B cell (primary cell): ENCODE results near the gene NFIC. TPM values are rescaled to one million over a fixed set of nuclear protein-coding genes. Genes with fewer than 3 reads are reported as not detected.

Experiments used
- ATAC-seq: fragments of 200-7000 bp; cut with Tn5 transposase; one replicate; pipeline ENCODE4 v1.10.0; 2021; ENCODE audit warnings: low read depth, mild to moderate bottlenecking, moderate number of reproducible peaks, moderate library complexity
- CTCF ChIA-PET: fragments of 350-600 bp; sonication (Branson Sonifier 250); formaldehyde crosslinking; loops from one replicate; lab custom pipeline; 2021; ENCODE audit warnings: antibody characterized with exemption, inconsistent platforms; lab: Charles Lee
- POLR2A ChIA-PET: fragments of 350-600 bp; sonication (Branson Sonifier 250); formaldehyde crosslinking; loops from one replicate; lab custom pipeline; 2021; ENCODE audit warnings: antibody characterized with exemption; lab: Charles Lee
- DNase-seq: peaks from one replicate; pipeline ENCODE4 v3.0.0; 2013
- H2AFZ ChIP-seq: 2 replicates; pipeline ENCODE4 v1.6.1; 2012; ENCODE audit warnings: mild to moderate bottlenecking, low read depth, low read length; ENCODE audit not compliant: insufficient read depth, poor library complexity, severe bottlenecking
- H3K27ac ChIP-seq, 2 donors: 1 replicate in 1 of 2; 2 replicates in 1 of 2; pipeline ENCODE4 v1.5.1; 2012 to 2013; ENCODE audit warnings: low read length in 2 of 2, mild to moderate bottlenecking in 2 of 2, moderate library complexity in 1 of 2
- H3K27me3 ChIP-seq, 4 experiments: fragments of 200-600 bp in 1 of 4; sonication (generic) in 1 of 4; replicated peaks in 1 of 4; 1 replicate in 2 of 4; 2 replicates in 2 of 4; pipeline versions ENCODE4 v1.6.1 to v1.7.0; 2013 to 2016; ENCODE audit warnings: low read length in 3 of 4, mild to moderate bottlenecking in 2 of 4, mixed read lengths in 1 of 4, moderate library complexity in 1 of 4; ENCODE audit not compliant: insufficient read depth in 4 of 4, control insufficient read depth in 3 of 4; ENCODE audit errors: control extremely low read depth in 1 of 4
- H3K36me3 ChIP-seq, 2 experiments: replicated peaks in 1 of 2; 1 replicate in 1 of 2; 2 replicates in 1 of 2; pipeline versions ENCODE4 v1.6.1 to v1.7.1; 2013; ENCODE audit warnings: low read length in 1 of 2; ENCODE audit not compliant: insufficient read depth in 2 of 2, control insufficient read depth in 1 of 2; ENCODE audit errors: control extremely low read depth in 1 of 2, extremely low read depth in 1 of 2
- H3K4me1 ChIP-seq, 2 donors: fragments of 200-600 bp in 1 of 2; sonication (generic) in 1 of 2; 1 replicate in 1 of 2; 2 replicates in 1 of 2; pipeline versions ENCODE4 v1.5.1 to v1.6.1; 2013 to 2017; ENCODE audit warnings: low read length in 2 of 2; ENCODE audit not compliant: control insufficient read depth in 2 of 2, insufficient read depth in 2 of 2
- H3K4me2 ChIP-seq: replicated peaks from 2 replicates; pipeline ENCODE3; 2012; ENCODE audit warnings: mild to moderate bottlenecking, low read depth, low read length; ENCODE audit not compliant: poor library complexity, severe bottlenecking
- H3K4me3 ChIP-seq, 5 experiments: fragments of 200-600 bp in 1 of 5; sonication (generic) in 1 of 5; 1 replicate in 3 of 5; 2 replicates in 2 of 5; pipeline versions ENCODE4 v1.5.1 to v1.7.0; 2011 to 2016; ENCODE audit warnings: low read length in 4 of 5, mild to moderate bottlenecking in 4 of 5, low read depth in 2 of 5, control low read depth in 1 of 5, moderate library complexity in 1 of 5; ENCODE audit not compliant: insufficient read depth in 1 of 5; ENCODE audit errors: control extremely low read depth in 1 of 5, extremely low read depth in 1 of 5
- H3K79me2 ChIP-seq: fragments of 200-600 bp; sonication (generic); one replicate; pipeline ENCODE4 v1.6.0; 2016; ENCODE audit warnings: low read length; ENCODE audit not compliant: control insufficient read depth, insufficient read depth
- H3K9ac ChIP-seq: fragments of 200-600 bp; sonication (generic); 2 replicates; pipeline ENCODE4 v1.6.1; 2017; ENCODE audit warnings: mild to moderate bottlenecking, low read length, moderate library complexity
- H3K9me3 ChIP-seq, 3 donors: one replicate each; pipeline versions ENCODE4 v1.6.1 to v1.7.1; 2013; ENCODE audit warnings: low read length in 2 of 3; ENCODE audit not compliant: control insufficient read depth in 2 of 3, insufficient read depth in 1 of 3; ENCODE audit errors: control extremely low read depth in 1 of 3
- H4K20me1 ChIP-seq: 2 replicates; pipeline ENCODE4 v1.6.0; 2012; ENCODE audit warnings: mild to moderate bottlenecking, low read length; ENCODE audit not compliant: insufficient read depth, control insufficient read depth, poor library complexity, severe bottlenecking
- H3K27ac Mint-ChIP-seq: one replicate; pipeline ENCODE4 v1.8.0; 2021; ENCODE audit warnings: mixed read lengths
- H3K27me3 Mint-ChIP-seq: one replicate; pipeline ENCODE4 v1.8.0; 2021; ENCODE audit warnings: mixed read lengths
- H3K4me1 Mint-ChIP-seq: one replicate; pipeline ENCODE4 v1.8.0; 2021; ENCODE audit warnings: mixed read lengths
- H3K4me3 Mint-ChIP-seq: one replicate; pipeline ENCODE4 v1.8.0; 2021; ENCODE audit warnings: mixed read lengths
- H3K9me3 Mint-ChIP-seq: one replicate; pipeline ENCODE4 v1.8.0; 2022; ENCODE audit warnings: mixed read lengths; ENCODE audit not compliant: insufficient read depth
- EZH2 ChIP-seq: IDR thresholded peaks from 2 replicates; pipeline ENCODE4 v1.6.1; 2012; ENCODE audit warnings: borderline replicate concordance, low read depth, mild to moderate bottlenecking, moderate library complexity, low read length; ENCODE audit not compliant: insufficient read depth, poor library complexity, severe bottlenecking
- WGBS: methylation state at CpG from one replicate; pipeline ENCODE4 v1.1.5; 2013; ENCODE audit warnings: missing lambda C conversion rate; ENCODE audit not compliant: insufficient coverage; 5-methylcytosine and 5-hydroxymethylcytosine counted together
- intact Hi-C: fragments of 100-400 bp; cut with micrococcal nuclease; formaldehyde crosslinking; loops from one replicate; pipeline ENCODE4 v1.10.0; 2022
- polyA plus RNA-seq: library from polyadenylated mRNA; depleted of rRNA; stranded (reverse); fragments of >200 nt; gene quantifications from 2 replicates; pipeline ENCODE4 v1.2.3, GENCODE V29; 2012
- total RNA-seq, 2 donors: library from RNA; stranded (reverse); fragments of 120-200 nt in 1 of 2; gene quantifications; 1 replicate in 1 of 2; 2 replicates in 1 of 2; pipeline versions ENCODE4 v1.2.3 to v1.2.4, GENCODE V29; 2013 to 2022
- TF ChIP-seq, protein P1 (sequence below): fragments of 200-600 bp; IDR thresholded peaks from one replicate; pipeline ENCODE4 v1.8.0; 2022; ENCODE audit warnings: antibody characterized with exemption, mild to moderate bottlenecking

The NFIC gene
- total and polyA plus RNA-seq, 2 donors (not counting 1 experiment from before 2014, with no cell fraction given): 3.8 to 23.6 TPM

- no peak overlapping the region for H3K27ac ChIP-seq
- H3K27ac Mint-ChIP-seq: peak overlapping the region; percentile 46
- peaks cover 61% of the 10 kb centered on the region for H4K20me1 ChIP-seq
- H3K4me1 Mint-ChIP-seq: peaks cover 54% of the 10 kb centered on the region
- POLR2A ChIA-PET: no interaction called here
- no peak overlapping the region for H3K4me3 ChIP-seq
- peak overlapping the region; percentile 3 for H3K4me2 ChIP-seq
- peaks cover 85% of the 10 kb centered on the region for H3K79me2 ChIP-seq
- CTCF ChIA-PET: interaction anchor here (0.5 to 1.1 kb wide), 2 partner anchors 37 to 339 kb away, joined by 3 to 4 read pairs; no protein-coding TSS in a partner anchor
- DNase-seq: no peak
- TF ChIP-seq EZH2: no peak
- TF ChIP-seq, protein P1, sequence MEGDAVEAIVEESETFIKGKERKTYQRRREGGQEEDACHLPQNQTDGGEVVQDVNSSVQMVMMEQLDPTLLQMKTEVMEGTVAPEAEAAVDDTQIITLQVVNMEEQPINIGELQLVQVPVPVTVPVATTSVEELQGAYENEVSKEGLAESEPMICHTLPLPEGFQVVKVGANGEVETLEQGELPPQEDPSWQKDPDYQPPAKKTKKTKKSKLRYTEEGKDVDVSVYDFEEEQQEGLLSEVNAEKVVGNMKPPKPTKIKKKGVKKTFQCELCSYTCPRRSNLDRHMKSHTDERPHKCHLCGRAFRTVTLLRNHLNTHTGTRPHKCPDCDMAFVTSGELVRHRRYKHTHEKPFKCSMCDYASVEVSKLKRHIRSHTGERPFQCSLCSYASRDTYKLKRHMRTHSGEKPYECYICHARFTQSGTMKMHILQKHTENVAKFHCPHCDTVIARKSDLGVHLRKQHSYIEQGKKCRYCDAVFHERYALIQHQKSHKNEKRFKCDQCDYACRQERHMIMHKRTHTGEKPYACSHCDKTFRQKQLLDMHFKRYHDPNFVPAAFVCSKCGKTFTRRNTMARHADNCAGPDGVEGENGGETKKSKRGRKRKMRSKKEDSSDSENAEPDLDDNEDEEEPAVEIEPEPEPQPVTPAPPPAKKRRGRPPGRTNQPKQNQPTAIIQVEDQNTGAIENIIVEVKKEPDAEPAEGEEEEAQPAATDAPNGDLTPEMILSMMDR: no peak
- no peak for ATAC-seq
- no peaks in the 10 kb centered on the region for H3K9me3 ChIP-seq
- intact Hi-C loops: loop anchor here (5.0 to 10.0 kb wide), 5 partner anchors 253 to 1283 kb away; partner anchors contain the start of genes APBA3, FEM1A, HDGFL2 and MRPL54
- H3K36me3 ChIP-seq: peaks cover 0 to 33% of the 10 kb centered on the region in 2 experiments
- no peaks in the 10 kb centered on the region for H3K27me3 ChIP-seq
- peak overlapping the region; percentile 59 for H3K4me3 Mint-ChIP-seq
- H3K9me3 Mint-ChIP-seq: no peaks in the 10 kb centered on the region
- H2AFZ ChIP-seq: no peak overlapping the region
- no peaks in the 10 kb centered on the region for H3K27me3 Mint-ChIP-seq
- H3K9ac ChIP-seq: no peak overlapping the region
- peaks cover 9 to 17% of the 10 kb centered on the region in 2 donors for H3K4me1 ChIP-seq
- 92% methylated on average over 23 of the region's 23 CpGs for WGBS
These were observed 142.6 kb downstream of the NFIC start for GRCh38 chr19:3508771-3509535.

GRCh38 chr19:3509566-3509989 is 143.2 kb downstream of the NFIC start:
- Histone ChIP-seq H3K36me3 (peaks cover 0 to 35% of the 10 kb centered on the region in 2 experiments), H3K9me3 (no peaks in the 10 kb centered on the region), H2AFZ (no peak overlapping the region), H3K27me3 (no peaks in the 10 kb centered on the region), H4K20me1 (peaks cover 67% of the 10 kb centered on the region), H3K9ac (no peak overlapping the region), H3K79me2 (peaks cover 91% of the 10 kb centered on the region), H3K4me3 (no peak overlapping the region), H3K27ac (no peak overlapping the region), H3K4me1 (peaks cover 9 to 17% of the 10 kb centered on the region in 2 donors), H3K4me2 (no peak overlapping the region)
- H3K4me1 Mint-ChIP-seq: peaks cover 58% of the 10 kb centered on the region
- WGBS: 98% methylated on average over 15 of the region's 15 CpGs
- H3K27ac Mint-ChIP-seq: no peak overlapping the region
- ATAC-seq (no peak), DNase-seq (no peak)
- intact Hi-C loops: loop anchor here (5.0 to 10.0 kb wide), 5 partner anchors 253 to 1283 kb away; partner anchors contain the start of genes APBA3, FEM1A, HDGFL2 and MRPL54
- TF ChIP-seq EZH2: no peak
- TF ChIP-seq, protein P1: no peak
- H3K27me3 Mint-ChIP-seq: no peaks in the 10 kb centered on the region
- CTCF ChIA-PET: interaction anchor here (0.5 to 1.1 kb wide), 2 partner anchors 36 to 340 kb away, joined by 3 to 4 read pairs; no protein-coding TSS in a partner anchor
- peak overlapping the region; percentile 30 for H3K4me3 Mint-ChIP-seq
- POLR2A ChIA-PET: no interaction called here
- H3K9me3 Mint-ChIP-seq: no peaks in the 10 kb centered on the region
